Measurements from ENCODE around the gene TM4SF4. TPM values are rescaled to one million over a fixed set of nuclear protein-coding genes. Genes with fewer than 3 reads are reported as not detected.

Gene TM4SF4
- total and polyA plus RNA-seq, 2 of the 8 experiments (the other 6 are each of a cell fraction or from before 2014, with no cell fraction given): not detected

GRCh38 chr3:149551500-149551899 lies 77.0 kb downstream of the TM4SF4 start:
- Histone ChIP-seq H3K23ac (ENCODE audit: insufficient read length) (no peak overlapping the region), H2AK5ac (ENCODE audit: low read depth, low read length) (no peak overlapping the region), H3K79me2 (ENCODE audit: control insufficient read depth in 1 of 2, insufficient read depth in 2 of 2, low read length in 2 of 2) (no peaks in the 10 kb centered on the region), H3K4me3 (ENCODE audit: extremely low read depth in 1 of 4, insufficient read depth in 2 of 4, low read depth in 3 of 4, low read length in 4 of 4) (no peak overlapping the region), H4K8ac (ENCODE audit: extremely low read depth, insufficient read depth, low read length) (no peak overlapping the region), H2AFZ (ENCODE audit: low read length) (no peak overlapping the region), H4K91ac (replicated peaks; ENCODE audit: insufficient read length, low read length) (no peak overlapping the region), H3K23me2 (ENCODE audit: low read depth, low read length) (no peaks in the 10 kb centered on the region), H3K14ac (ENCODE audit: insufficient read length) (no peak overlapping the region), H3K79me1 (ENCODE audit: low read depth, low read length) (no peaks in the 10 kb centered on the region; the same call in 1 of the 2 replicates), H2BK5ac (ENCODE audit: low read depth, low read length) (no peak overlapping the region), H3K36me3 (ENCODE audit: control insufficient read depth in 2 of 4, insufficient read depth in 4 of 4, low read length in 3 of 4) (no peaks in the 10 kb centered on the region), H3K9me3 (ENCODE audit: insufficient read depth in 2 of 2, low read depth in 1 of 2, low read length in 1 of 2) (no peaks in the 10 kb centered on the region), H2BK120ac (replicated peaks; ENCODE audit: low read depth, low read length) (no peak overlapping the region), H3K27ac (ENCODE audit: low read depth, low read length) (no peak overlapping the region), H2BK20ac (ENCODE audit: low read length) (no peak overlapping the region), H3K56ac (replicated peaks; ENCODE audit: insufficient read length, low read depth, low read length) (no peak overlapping the region), H3K27me3 (replicated peaks in 1 of 4; ENCODE audit: control insufficient read depth in 3 of 4, extremely low read depth in 1 of 4, insufficient read depth in 3 of 4, low read length in 3 of 4) (no peaks in the 10 kb centered on the region), H3K4ac (replicated peaks; ENCODE audit: insufficient read length, low read depth, low read length) (no peak overlapping the region), H3K18ac (ENCODE audit: extremely low read depth, low read length) (no peak overlapping the region), H2BK15ac (ENCODE audit: low read length) (no peak overlapping the region), H3K4me2 (ENCODE audit: insufficient read depth in 1 of 2, low read depth in 2 of 2, low read length in 2 of 2) (no peak overlapping the region), H2BK12ac (ENCODE audit: low read depth, low read length) (no peak overlapping the region), H4K20me1 (replicated peaks in 1 of 2; ENCODE audit: control insufficient read depth in 1 of 2, insufficient read depth in 2 of 2, low read length in 2 of 2) (no peaks in the 10 kb centered on the region), H3K9ac (replicated peaks in 1 of 4; ENCODE audit: extremely low read depth in 1 of 4, low read depth in 3 of 4, low read length in 3 of 4) (no peak overlapping the region), H4K5ac (ENCODE audit: insufficient read length, low read depth, low read length) (no peak overlapping the region), H3K4me1 (replicated peaks in 1 of 4; ENCODE audit: control insufficient read depth in 3 of 4, insufficient read depth in 4 of 4, low read length in 3 of 4) (peaks cover 0 to 5% (median 2%) of the 10 kb centered on the region in 4 experiments; a peak in 4 of 7 replicates)
- no peak for FAIRE-seq
- no peak for DNase-seq (ENCODE audit: low read depth in 1 of 2, low spot score in 2 of 2)
- ChIA-PET POLR2A (ENCODE audit: partially characterized antibody) (no interaction called here), CTCF (ENCODE audit: partially characterized antibody) (interaction anchor here (2.0 kb wide), 1 partner anchor 215 kb away, joined by 4 read pairs; no protein-coding TSS in a partner anchor)
- TF ChIP-seq EGR1 (IDR thresholded peaks at IDR 0.05; ENCODE audit: borderline replicate concordance, low read depth, low read length) (no peak), TEAD4 (IDR thresholded peaks at IDR 0.05; ENCODE audit: low read depth, low read length) (no peak), CBX8 (IDR thresholded peaks at IDR 0.05; ENCODE audit: borderline replicate concordance, low read depth, low read length) (no peak), SUZ12 (IDR thresholded peaks at IDR 0.05; ENCODE audit: low read length) (no peak), SP4 (IDR thresholded peaks at IDR 0.05; ENCODE audit: low read length) (no peak), ASH2L (IDR thresholded peaks at IDR 0.05; ENCODE audit: low read length) (no peak), MAX (IDR thresholded peaks at IDR 0.05) (no peak), BCL11A (IDR thresholded peaks at IDR 0.05; ENCODE audit: low read depth in 2 of 2, low read length in 2 of 2) (no peak), CBX5 (IDR thresholded peaks at IDR 0.05; ENCODE audit: low read depth, low read length) (no peak), EP300 (IDR thresholded peaks at IDR 0.05; ENCODE audit: borderline replicate concordance in 1 of 2, low read depth in 2 of 2, low read length in 2 of 2) (no peak), TCF12 (IDR thresholded peaks at IDR 0.05; ENCODE audit: low read depth, low read length) (no peak)

Data from H1 (cell line).